HG02973 (cell line): ENCODE measurements around the gene SORCS3.

Experiments used
- ATAC-seq: cut with Tn5 transposase; IDR thresholded peaks from one replicate; pipeline ENCODE4 v1.9.1; 2021; ENCODE audit warnings: moderate library complexity; ENCODE audit not compliant: unreplicated experiment

The SORCS3 gene

GRCh38 chr10:105243825-105244224 is 602.7 kb downstream of the SORCS3 start:
- no peak for ATAC-seq

GRCh38 chr10:105247831-105248499 is 606.9 kb downstream of the SORCS3 start:
- ATAC-seq = no peak

DNA sequence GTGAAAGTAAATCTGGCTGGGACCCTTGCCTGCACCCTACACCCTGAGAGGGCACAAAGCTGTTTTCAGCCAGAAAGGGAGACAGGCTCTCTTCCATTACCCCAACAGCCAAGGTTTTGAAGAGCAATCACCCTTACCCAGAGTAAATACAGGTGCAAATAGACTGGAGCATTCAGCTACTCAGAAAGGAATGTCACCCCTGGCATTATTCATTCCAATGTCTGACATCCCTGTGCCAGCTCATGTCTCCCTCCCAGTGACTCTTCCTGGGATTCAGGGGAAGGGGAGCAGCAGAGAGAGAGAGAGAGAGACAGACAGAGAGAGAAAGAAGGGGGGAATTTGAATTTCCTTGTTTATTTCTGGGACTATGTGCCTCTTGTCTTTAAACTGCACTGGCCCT is 611.8 kb downstream of the SORCS3 start:
- no peak for ATAC-seq

DNA sequence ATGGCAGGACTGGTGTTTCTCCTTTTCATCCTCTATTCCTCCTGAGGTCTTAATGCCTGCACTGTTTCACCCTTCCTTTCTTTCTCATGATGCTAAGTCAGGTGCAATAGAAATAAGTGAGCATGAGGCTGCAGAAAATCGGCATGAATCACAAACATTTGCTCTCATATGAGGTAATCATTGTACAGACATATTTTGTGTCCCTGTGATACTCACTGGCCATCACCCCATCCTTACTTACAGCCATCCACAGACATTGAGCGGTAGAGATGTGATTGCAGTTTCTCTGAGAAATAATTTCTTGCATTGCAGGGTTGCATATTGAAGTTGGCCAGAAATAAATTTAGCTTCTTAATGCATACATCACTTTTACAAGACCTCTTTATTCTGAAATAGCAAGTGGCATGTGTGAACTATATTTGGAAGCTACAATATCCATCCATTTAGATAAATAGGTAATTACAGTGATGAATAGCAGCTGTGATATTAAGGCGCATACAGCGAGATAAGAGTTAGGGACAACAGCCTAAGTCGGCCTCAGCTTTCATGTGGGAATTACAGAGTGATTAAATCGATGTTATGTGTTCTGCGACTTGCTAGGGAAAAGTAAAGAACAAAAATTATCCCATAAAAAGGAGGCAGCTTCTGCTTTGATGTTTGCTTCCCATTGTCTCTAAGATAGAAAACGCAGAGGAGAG is 612.6 kb downstream of the SORCS3 start:
- ATAC-seq = no peak

GRCh38 chr10:105258036-105258673 is 617.1 kb downstream of the SORCS3 start:
- no peak for ATAC-seq

DNA sequence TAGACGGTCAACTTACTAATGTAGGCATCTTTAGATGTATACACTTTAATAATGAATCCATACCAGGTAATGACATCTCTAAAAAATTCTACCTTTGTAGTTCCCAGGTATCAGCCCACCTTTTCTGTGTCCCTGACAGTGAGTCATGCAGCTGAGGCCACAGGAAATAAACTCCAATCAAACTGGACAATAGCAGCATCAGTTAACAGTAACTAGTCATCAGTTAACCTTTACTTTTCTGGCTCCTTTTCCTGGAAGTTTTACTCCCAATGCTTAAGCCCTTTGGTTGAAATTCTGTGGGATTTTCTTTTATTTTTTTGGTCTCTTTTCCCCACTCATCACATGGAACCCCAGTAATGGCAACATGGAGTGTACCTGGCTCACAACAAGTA is 617.6 kb downstream of the SORCS3 start:
- ATAC-seq = no peak

- ATAC-seq = no peak
These were observed 618.1 kb downstream of the SORCS3 start for GRCh38 chr10:105259201-105259600.

GRCh38 chr10:105262666-105263065 is 621.6 kb downstream of the SORCS3 start:
- no peak for ATAC-seq

GRCh38 chr10:105266966-105267539 is 626.0 kb downstream of the SORCS3 start:
- no peak for ATAC-seq

DNA sequence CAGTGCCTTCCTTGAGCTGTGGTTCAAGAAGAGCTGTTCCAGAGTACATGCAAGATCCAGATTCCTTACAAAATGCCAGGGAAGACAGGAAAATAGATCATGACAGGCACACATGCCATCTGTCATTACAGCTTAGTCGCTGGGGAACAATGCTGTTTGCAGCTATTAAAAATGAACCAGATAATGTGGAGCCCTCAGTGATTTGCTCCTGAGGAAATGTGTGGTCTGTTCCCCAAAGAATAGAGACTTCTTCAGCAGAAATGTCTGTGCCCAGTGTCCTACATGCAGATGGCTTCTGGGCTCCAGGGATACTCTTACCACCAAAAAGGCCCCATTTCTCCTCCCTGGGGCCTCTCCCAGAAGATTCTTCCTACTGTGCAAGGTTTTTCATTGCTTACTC is 627.9 kb downstream of the SORCS3 start:
- ATAC-seq = no peak

GRCh38 chr10:105269689-105270088 is 628.6 kb downstream of the SORCS3 start:
- no peak for ATAC-seq

GRCh38 chr10:105274556-105275070 is 633.5 kb downstream of the SORCS3 start:
- no peak for ATAC-seq

DNA sequence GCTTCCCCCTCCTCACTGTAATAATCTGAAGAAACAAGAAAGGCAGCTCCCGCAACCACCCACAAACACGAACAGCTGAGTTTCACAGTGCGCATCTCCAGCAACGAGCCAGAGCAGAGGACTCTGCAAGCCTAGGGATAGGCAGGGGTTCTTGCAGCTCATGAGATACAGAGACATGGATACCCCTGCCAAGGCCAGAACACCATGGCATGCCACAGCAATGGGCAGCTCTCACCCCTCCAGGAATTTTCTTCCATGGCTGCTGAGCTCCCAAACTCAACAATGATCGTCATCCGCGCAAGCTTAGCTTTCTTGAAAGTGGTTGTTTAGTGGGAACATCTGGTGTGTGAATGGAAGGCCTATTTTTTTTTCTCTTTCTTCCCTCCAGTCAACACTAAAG is 637.3 kb downstream of the SORCS3 start:
- ATAC-seq = no peak

DNA sequence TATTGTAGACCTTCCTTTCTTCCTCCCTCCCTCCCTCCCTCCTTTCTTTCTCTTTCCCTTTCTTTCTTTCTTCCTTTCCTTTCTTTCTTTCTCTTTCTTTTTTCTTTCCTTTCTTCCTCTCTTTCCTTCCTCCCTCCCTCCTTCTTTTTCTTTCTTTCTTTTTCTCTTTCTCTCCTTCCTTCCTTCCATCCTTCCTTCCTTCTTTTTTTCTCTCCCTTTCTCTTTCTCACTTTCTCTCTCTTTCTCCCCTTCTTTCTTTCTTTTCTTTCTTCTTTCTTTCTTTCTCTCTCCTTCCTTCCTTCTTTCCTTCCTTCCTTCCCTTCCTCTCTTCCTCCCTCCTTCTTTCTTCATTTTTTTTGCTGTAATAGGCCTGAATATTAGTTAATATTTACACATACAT is 638.0 kb downstream of the SORCS3 start:
- ATAC-seq = no peak

- ATAC-seq = no peak
These were observed 639.8 kb downstream of the SORCS3 start for GRCh38 chr10:105280895-105281294.

GRCh38 chr10:105284476-105285215 is 643.6 kb downstream of the SORCS3 start:
- no peak for ATAC-seq

- no peak for ATAC-seq
These were observed 646.9 kb downstream of the SORCS3 start for GRCh38 chr10:105288026-105288425.

DNA sequence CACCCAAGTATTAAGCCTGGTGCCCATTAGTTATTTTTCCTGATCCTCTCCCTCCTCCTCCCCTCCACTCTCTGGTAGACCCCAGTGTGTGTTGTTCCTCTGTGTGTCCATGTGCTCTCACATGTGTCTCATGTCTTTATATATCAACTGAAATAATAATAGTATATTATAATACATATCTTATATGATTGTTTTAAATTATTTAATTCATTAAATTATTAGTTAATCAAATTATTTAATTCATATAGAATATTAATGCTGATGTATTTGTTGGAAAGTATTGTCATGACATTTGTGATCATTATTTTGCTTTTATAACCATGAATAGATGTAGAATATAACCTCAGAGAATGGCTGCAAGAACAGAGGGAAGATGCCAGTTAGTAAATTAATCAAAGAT is 647.5 kb downstream of the SORCS3 start:
- ATAC-seq = no peak

GRCh38 chr10:105291571-105291970 is 650.5 kb downstream of the SORCS3 start:
- ATAC-seq = no peak

DNA sequence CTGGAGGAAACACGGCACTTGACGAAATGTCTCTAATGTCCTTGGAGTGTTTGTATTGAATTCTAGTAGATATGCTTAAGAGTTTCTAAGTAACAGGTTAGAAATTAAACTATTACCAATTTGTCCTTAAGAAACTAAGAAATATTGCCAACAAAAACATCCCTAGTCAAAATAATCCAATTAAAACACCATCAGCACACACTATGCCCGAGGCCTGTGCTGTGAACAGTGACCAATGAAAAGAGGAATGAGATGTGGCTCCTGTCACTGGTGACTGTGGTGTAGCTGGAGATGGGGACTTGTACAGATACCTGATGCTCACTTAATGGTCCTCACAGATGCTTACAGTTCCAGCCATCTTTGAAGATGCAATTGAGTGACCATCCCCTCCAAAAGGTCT is 651.1 kb downstream of the SORCS3 start:
- no peak for ATAC-seq
